T-cell (primary cell): Measurements from ENCODE around the gene CCNY. TPM values are rescaled to one million over a fixed set of nuclear protein-coding genes. Genes with fewer than 3 reads are reported as not detected.

Experiments
- ATAC-seq, 4 experiments: fragments of 200-7000 bp in 3 of 4; fragments of 150-1000 bp in 1 of 4; cut with Tn5 transposase; replicated peaks in 1 of 4; 1 replicate in 3 of 4; 2 replicates in 1 of 4; pipeline ENCODE4 v1.10.0; 2021; ENCODE audit warnings: moderate library complexity in 3 of 4, mild to moderate bottlenecking in 2 of 4, moderate number of reproducible peaks in 1 of 4
- CTCF ChIA-PET, 2 donors: fragments of 300-600 bp; sonication (Branson Sonifier 250); formaldehyde crosslinking; loops; one replicate each; lab custom pipeline; 2022; ENCODE audit warnings: antibody characterized with exemption in 2 of 2; lab: Charles Lee
- POLR2A ChIA-PET, 2 donors: fragments of 300-600 bp; sonication (Branson Sonifier 250); formaldehyde crosslinking; loops; one replicate each; lab custom pipeline; 2022; ENCODE audit warnings: antibody characterized with exemption in 2 of 2; lab: Charles Lee
- DNase-seq, 35 experiments: peaks; one replicate each; pipeline versions ENCODE4 v3.0.0 to v3.0.0-alpha.2; 2013 to 2023
- H3K27ac ChIP-seq: one replicate; pipeline ENCODE4 v1.5.1; 2013; ENCODE audit warnings: low read length
- H3K27me3 ChIP-seq, 2 experiments: replicated peaks in 1 of 2; 1 replicate in 1 of 2; 2 replicates in 1 of 2; pipeline versions ENCODE4 v1.6.1 to v1.7.0; 2013; ENCODE audit warnings: low read length in 1 of 2, mixed read lengths in 1 of 2; ENCODE audit not compliant: control insufficient read depth in 2 of 2, insufficient read depth in 2 of 2; ENCODE audit errors: extremely low read depth in 1 of 2
- H3K36me3 ChIP-seq, 2 donors: 1 replicate in 1 of 2; 2 replicates in 1 of 2; pipeline versions ENCODE4 v1.6.1 to v1.7.0; 2013; ENCODE audit warnings: low read length in 1 of 2; ENCODE audit not compliant: control insufficient read depth in 2 of 2, insufficient read depth in 1 of 2; ENCODE audit errors: extremely low read depth in 1 of 2
- H3K4me1 ChIP-seq, 2 experiments: 1 replicate in 1 of 2; 2 replicates in 1 of 2; pipeline versions ENCODE4 v1.6.1 to v1.7.0; 2013; ENCODE audit warnings: low read length in 2 of 2, mixed read lengths in 1 of 2; ENCODE audit not compliant: insufficient read depth in 2 of 2, control insufficient read depth in 1 of 2; ENCODE audit errors: extremely low read depth in 1 of 2
- H3K4me3 ChIP-seq, 2 donors: 1 replicate in 1 of 2; 2 replicates in 1 of 2; pipeline versions ENCODE4 v1.5.1 to v1.7.0; 2013; ENCODE audit warnings: mild to moderate bottlenecking in 2 of 2, low read length in 1 of 2, moderate library complexity in 1 of 2; ENCODE audit not compliant: control insufficient read depth in 1 of 2; ENCODE audit errors: extremely low read depth in 1 of 2
- H3K9me3 ChIP-seq: 2 replicates; pipeline ENCODE4 v1.7.0; 2013
- H3K27ac Mint-ChIP-seq, 2 donors: one replicate each; pipeline ENCODE4 v1.8.0; 2020 to 2021; ENCODE audit warnings: mild to moderate bottlenecking in 2 of 2, mixed read lengths in 2 of 2
- H3K27me3 Mint-ChIP-seq, 2 donors: one replicate each; pipeline ENCODE4 v1.8.0; 2021 to 2022; ENCODE audit warnings: mixed read lengths in 2 of 2
- H3K36me3 Mint-ChIP-seq: one replicate; pipeline ENCODE4 v1.8.0; 2021; ENCODE audit warnings: mixed read lengths
- H3K4me1 Mint-ChIP-seq, 3 donors: one replicate each; pipeline ENCODE4 v1.8.0; 2020 to 2022; ENCODE audit warnings: mixed read lengths in 3 of 3, mild to moderate bottlenecking in 1 of 3
- H3K4me3 Mint-ChIP-seq, 3 donors: one replicate each; pipeline ENCODE4 v1.8.0; 2020 to 2022; ENCODE audit warnings: mild to moderate bottlenecking in 3 of 3, mixed read lengths in 3 of 3, moderate library complexity in 3 of 3
- H3K9me3 Mint-ChIP-seq, 3 donors: one replicate each; pipeline ENCODE4 v1.8.0; 2020 to 2022; ENCODE audit warnings: mixed read lengths in 3 of 3
- WGBS: methylation state at CpG from one replicate; pipeline ENCODE4 v1.1.5; 2013; ENCODE audit warnings: missing lambda C conversion rate; ENCODE audit not compliant: insufficient coverage; 5-methylcytosine and 5-hydroxymethylcytosine counted together
- total RNA-seq, 35 experiments: library from RNA in 6 of 35; stranded (reverse) in 6 of 35; fragments of 120-200 nt in 1 of 35; gene quantifications; one replicate each; pipeline versions ENCODE4 v1.2.1 to v1.2.4 and lab custom pipeline; 2013 to 2026

CCNY gene
- total RNA-seq, 5 donors from 2014 or later (not counting 1 experiment from before 2014, with no cell fraction given), result 62.5 to 75.2 (median 62.8) TPM

GRCh38 chr10:35369049-35369611 is 32.8 kb downstream of the CCNY start:
- Histone ChIP-seq H3K4me3 (peak overlapping the region in 1 of 2 donors; percentile 29), H3K9me3 (no peaks in the 10 kb centered on the region), H3K4me1 (peaks cover 18 to 33% of the 10 kb centered on the region in 2 experiments), H3K27ac (no peak overlapping the region), H3K36me3 (no peaks in the 10 kb centered on the region), H3K27me3 (no peaks in the 10 kb centered on the region)
- H3K36me3 Mint-ChIP-seq, result peaks cover 6% of the 10 kb centered on the region
- no peak overlapping the region for H3K27ac Mint-ChIP-seq
- peak overlapping the region in 1 of 3 donors; percentile 55 for H3K4me3 Mint-ChIP-seq
- H3K4me1 Mint-ChIP-seq, result peaks cover 84 to 90% (median 90%) of the 10 kb centered on the region in 3 donors
- H3K9me3 Mint-ChIP-seq, result no peaks in the 10 kb centered on the region
- WGBS, result 61% methylated on average over 4 of the region's 6 CpGs
- no peak for ATAC-seq
- DNase-seq, result no peak
- no peaks in the 10 kb centered on the region for H3K27me3 Mint-ChIP-seq
- POLR2A ChIA-PET, result no interaction called here
- CTCF ChIA-PET, result no interaction called here

GRCh38 chr10:35371731-35372130 is 35.4 kb downstream of the CCNY start:
- ATAC-seq, result no peak
- H3K9me3 Mint-ChIP-seq, result no peaks in the 10 kb centered on the region
- DNase-seq, result no peak
- CTCF ChIA-PET, result no interaction called here
- Histone ChIP-seq H3K9me3 (no peaks in the 10 kb centered on the region), H3K27ac (no peak overlapping the region), H3K4me1 (peaks cover 20 to 33% of the 10 kb centered on the region in 2 experiments), H3K36me3 (no peaks in the 10 kb centered on the region), H3K27me3 (no peaks in the 10 kb centered on the region), H3K4me3 (no peak overlapping the region)
- H3K4me3 Mint-ChIP-seq, result peak overlapping the region in 1 of 3 donors; percentile 56
- POLR2A ChIA-PET, result no interaction called here
- peaks cover 88 to 92% (median 90%) of the 10 kb centered on the region in 3 donors for H3K4me1 Mint-ChIP-seq
- H3K27me3 Mint-ChIP-seq, result no peaks in the 10 kb centered on the region
- 90% methylated on average over 3 of the region's 3 CpGs for WGBS
- H3K36me3 Mint-ChIP-seq, result peaks cover 14% of the 10 kb centered on the region
- peak overlapping the region in 1 of 2 donors; percentile 21 for H3K27ac Mint-ChIP-seq

- Mint-ChIP-seq H3K36me3 (peaks cover 14% of the 10 kb centered on the region), H3K9me3 (no peaks in the 10 kb centered on the region), H3K4me3 (peak overlapping the region in 1 of 3 donors; percentile 56), H3K27me3 (no peaks in the 10 kb centered on the region), H3K4me1 (peaks cover 88 to 95% (median 90%) of the 10 kb centered on the region in 3 donors), H3K27ac (no peak overlapping the region)
- Histone ChIP-seq H3K36me3 (no peaks in the 10 kb centered on the region), H3K27me3 (no peaks in the 10 kb centered on the region), H3K4me3 (peak overlapping the region in 1 of 2 donors; percentile 6), H3K4me1 (peaks cover 20 to 33% of the 10 kb centered on the region in 2 experiments), H3K9me3 (no peaks in the 10 kb centered on the region), H3K27ac (no peak overlapping the region)
- WGBS, result 79% methylated on average over 4 of the region's 5 CpGs
- CTCF ChIA-PET, result no interaction called here
- no peak for ATAC-seq
- POLR2A ChIA-PET, result no interaction called here
- no peak for DNase-seq
These were observed 36.0 kb downstream of the CCNY start for GRCh38 chr10:35372329-35372728.

- H3K9me3 Mint-ChIP-seq, result no peaks in the 10 kb centered on the region
- ChIA-PET POLR2A (interaction anchor here in 1 of 2 donors (0.6 kb wide), 1 partner anchor 129 kb away, joined by 3 read pairs; no protein-coding TSS in a partner anchor), CTCF (no interaction called here)
- H3K27ac ChIP-seq, result no peak overlapping the region
- H3K4me1 ChIP-seq, result peaks cover 24 to 41% of the 10 kb centered on the region in 2 experiments
- WGBS, result no CpG with 5 or more reads among the region's 1 CpG
- no peaks in the 10 kb centered on the region for H3K36me3 ChIP-seq
- no peak for DNase-seq
- no peaks in the 10 kb centered on the region for H3K27me3 ChIP-seq
- no peaks in the 10 kb centered on the region for H3K9me3 ChIP-seq
- no peak overlapping the region for H3K27ac Mint-ChIP-seq
- H3K4me1 Mint-ChIP-seq, result peaks cover 91 to 98% (median 92%) of the 10 kb centered on the region in 3 donors
- ATAC-seq, result no peak
- H3K27me3 Mint-ChIP-seq, result no peaks in the 10 kb centered on the region
- peaks cover 14% of the 10 kb centered on the region for H3K36me3 Mint-ChIP-seq
- no peak overlapping the region for H3K4me3 Mint-ChIP-seq
- H3K4me3 ChIP-seq, result no peak overlapping the region
These were observed 38.9 kb downstream of the CCNY start for GRCh38 chr10:35375091-35375765.

GRCh38 chr10:35377050-35377728 is 40.9 kb downstream of the CCNY start:
- DNase-seq, result no peak
- Histone ChIP-seq H3K27ac (no peak overlapping the region), H3K9me3 (no peaks in the 10 kb centered on the region), H3K4me3 (no peak overlapping the region), H3K27me3 (no peaks in the 10 kb centered on the region), H3K4me1 (peaks cover 17 to 27% of the 10 kb centered on the region in 2 experiments), H3K36me3 (no peaks in the 10 kb centered on the region)
- no peaks in the 10 kb centered on the region for H3K27me3 Mint-ChIP-seq
- ChIA-PET CTCF (no interaction called here), POLR2A (no interaction called here)
- ATAC-seq, result no peak
- H3K4me3 Mint-ChIP-seq, result no peak overlapping the region
- WGBS, result no CpG with 5 or more reads among the region's 5 CpGs
- H3K4me1 Mint-ChIP-seq, result peaks cover 87 to 89% (median 87%) of the 10 kb centered on the region in 3 donors
- no peaks in the 10 kb centered on the region for H3K9me3 Mint-ChIP-seq
- no peak overlapping the region for H3K27ac Mint-ChIP-seq
- H3K36me3 Mint-ChIP-seq, result peaks cover 10% of the 10 kb centered on the region

GRCh38 chr10:35378541-35379210 is 42.4 kb downstream of the CCNY start:
- H3K27me3 Mint-ChIP-seq, result no peaks in the 10 kb centered on the region
- no peak for DNase-seq
- H3K4me3 Mint-ChIP-seq, result peak overlapping the region in 2 of 3 donors; percentile 46 to 54
- Histone ChIP-seq H3K27me3 (no peaks in the 10 kb centered on the region), H3K4me3 (peak overlapping the region in 1 of 2 donors; percentile 10), H3K36me3 (no peaks in the 10 kb centered on the region), H3K9me3 (no peaks in the 10 kb centered on the region), H3K27ac (no peak overlapping the region), H3K4me1 (peaks cover 15 to 17% of the 10 kb centered on the region in 2 experiments)
- ChIA-PET CTCF (interaction anchor here in 1 of 2 donors (0.5 to 1.0 kb wide), 2 partner anchors 45 to 139 kb away, joined by 3 read pairs; no protein-coding TSS in a partner anchor), POLR2A (no interaction called here)
- peaks cover 10% of the 10 kb centered on the region for H3K36me3 Mint-ChIP-seq
- WGBS, result 61% methylated on average over 7 of the region's 9 CpGs
- ATAC-seq, result peak; percentile 48 to 78 (median 65)
- peaks cover 82 to 86% (median 82%) of the 10 kb centered on the region in 3 donors for H3K4me1 Mint-ChIP-seq
- H3K9me3 Mint-ChIP-seq, result no peaks in the 10 kb centered on the region
- peak overlapping the region; percentile 10 to 88 for H3K27ac Mint-ChIP-seq
